Neural cell (in vitro differentiated cells): ENCODE results near the gene PICALM. TPM values are rescaled to one million over a fixed set of nuclear protein-coding genes. Genes with fewer than 3 reads are reported as not detected.

Experiments used
- H2AFZ ChIP-seq: fragments of 200-600, 300-800 bp; sonication (generic), shearing (Covaris generic); 2 replicates; pipeline ENCODE4 v1.6.0; 2014; ENCODE audit warnings: low read depth, mild to moderate bottlenecking, antibody characterized with exemption, low read length, moderate library complexity
- H3F3A ChIP-seq: fragments of 200-600 bp; shearing (Covaris generic); 2 replicates; pipeline ENCODE4 v1.6.1; 2016; ENCODE audit warnings: mild to moderate bottlenecking, moderate library complexity, mixed read lengths, antibody characterized with exemption, low read length; ENCODE audit not compliant: insufficient read depth, poor library complexity, severe bottlenecking
- H3K27ac ChIP-seq: fragments of 200-600, 300-800 bp; sonication (generic), shearing (Covaris generic); 2 replicates; pipeline ENCODE4 v1.5.1; 2014; ENCODE audit warnings: mild to moderate bottlenecking, low read length, moderate library complexity
- H3K27me3 ChIP-seq: fragments of 300-800, 200-600 bp; sonication (generic), shearing (Covaris generic); 2 replicates; pipeline ENCODE4 v1.6.0; 2014; ENCODE audit warnings: mild to moderate bottlenecking, low read depth, low read length, moderate library complexity; ENCODE audit not compliant: insufficient read depth
- H3K36me3 ChIP-seq: fragments of 300-800, 200-600 bp; sonication (generic), shearing (Covaris generic); 2 replicates; pipeline ENCODE4 v1.5.1; 2014; ENCODE audit warnings: mild to moderate bottlenecking, antibody characterized with exemption, low read length, moderate library complexity; ENCODE audit not compliant: insufficient read depth
- H3K4me2 ChIP-seq: fragments of 300-800, 200-600 bp; sonication (generic), shearing (Covaris generic); 2 replicates; pipeline ENCODE4 v1.6.0; 2014; ENCODE audit warnings: mild to moderate bottlenecking, low read length
- H3K4me3 ChIP-seq: fragments of 300-800, 200-600 bp; sonication (generic), shearing (Covaris generic); 2 replicates; pipeline ENCODE4 v1.5.1; 2014; ENCODE audit warnings: mild to moderate bottlenecking, low read length, moderate library complexity
- H3K79me2 ChIP-seq: fragments of 200-600 bp; shearing (Covaris generic); replicated peaks from 2 replicates; pipeline ENCODE4 v1.6.0; 2014; ENCODE audit warnings: mild to moderate bottlenecking, low read length, moderate library complexity; ENCODE audit not compliant: insufficient read depth
- H3K9ac ChIP-seq: fragments of 300-800, 200-600 bp; sonication (generic), shearing (Covaris generic); 2 replicates; pipeline ENCODE4 v1.6.1; 2016; ENCODE audit warnings: mild to moderate bottlenecking, low read length, mixed read lengths
- H3K9me2 ChIP-seq: fragments of 200-600 bp; shearing (Covaris generic); 2 replicates; pipeline ENCODE4 v1.6.1; 2016; ENCODE audit warnings: mild to moderate bottlenecking, low read length, mixed read lengths; ENCODE audit not compliant: insufficient read depth
- H3K9me3 ChIP-seq: fragments of 200-600, 300-800 bp; sonication (generic), shearing (Covaris generic); 2 replicates; pipeline ENCODE4 v1.6.1; 2016; ENCODE audit warnings: mild to moderate bottlenecking, mixed run types, low read length, moderate library complexity, mixed read lengths
- H4K20me1 ChIP-seq: fragments of 200-600 bp; shearing (Covaris generic); 2 replicates; pipeline ENCODE4 v1.6.1; 2016; ENCODE audit warnings: mild to moderate bottlenecking, mixed run types; ENCODE audit not compliant: insufficient read depth
- CTCF ChIP-seq: fragments of 450-650 bp; IDR thresholded peaks from 2 replicates; pipeline ENCODE4 v1.5.1; 2014; ENCODE audit warnings: antibody characterized with exemption, mild to moderate bottlenecking, moderate library complexity; ENCODE audit not compliant: poor library complexity, severe bottlenecking
- EP300 ChIP-seq: fragments of 450-650 bp; conservative IDR thresholded peaks from 2 replicates; pipeline ENCODE4 v1.6.1; 2014; ENCODE audit warnings: antibody characterized with exemption, mild to moderate bottlenecking, moderate library complexity; ENCODE audit not compliant: poor library complexity, severe bottlenecking
- EZH2 ChIP-seq: fragments of 200-600, 300-800 bp; shearing (Covaris generic), sonication (generic); IDR thresholded peaks from 2 replicates; pipeline ENCODE4 v1.6.1; 2014; ENCODE audit warnings: antibody characterized with exemption, low read length, borderline replicate concordance, mild to moderate bottlenecking; ENCODE audit not compliant: insufficient read depth, poor library complexity, severe bottlenecking
- MXI1 ChIP-seq: fragments of 450-650 bp; conservative IDR thresholded peaks from 2 replicates; pipeline ENCODE4 v1.6.1; 2014; ENCODE audit warnings: antibody characterized with exemption, mild to moderate bottlenecking; ENCODE audit not compliant: poor library complexity, severe bottlenecking
- POLR2AphosphoS5 ChIP-seq: IDR thresholded peaks from 2 replicates; pipeline ENCODE4 v1.6.1; 2012
- RAD21 ChIP-seq: fragments of 450-650 bp; conservative IDR thresholded peaks from 2 replicates; pipeline ENCODE4 v1.6.1; 2014; ENCODE audit warnings: antibody characterized with exemption, mild to moderate bottlenecking, moderate library complexity
- REST ChIP-seq: IDR thresholded peaks from 2 replicates; pipeline ENCODE4 v1.6.1; 2012; ENCODE audit warnings: borderline replicate concordance
- SMC3 ChIP-seq: fragments of 450-650 bp; conservative IDR thresholded peaks from 2 replicates; pipeline ENCODE4 v1.6.1; 2014; ENCODE audit warnings: antibody characterized with exemption, mild to moderate bottlenecking, moderate library complexity; ENCODE audit not compliant: poor library complexity
- TAF1 ChIP-seq: IDR thresholded peaks from 2 replicates; pipeline ENCODE4 v1.6.1; 2012; ENCODE audit warnings: low read depth
- polyA plus RNA-seq: library from polyadenylated mRNA; depleted of rRNA; stranded (reverse); fragments of >200 nt; gene quantifications from 2 replicates; pipeline ENCODE4 v1.2.3, GENCODE V29; 2014

PICALM gene
- polyA plus RNA-seq, 1 donor from 2014 or later: 161 TPM

GRCh38 chr11:86064220-86064803, 4.6 kb downstream of the PICALM start:
- no peaks in the 10 kb centered on the region for H3K9me3 ChIP-seq
- no peaks in the 10 kb centered on the region for H3K27me3 ChIP-seq
- H3K4me2 ChIP-seq: no peak overlapping the region
- H3K36me3 ChIP-seq: no peaks in the 10 kb centered on the region
- no peak overlapping the region for H2AFZ ChIP-seq
- H3K9me2 ChIP-seq: no peaks in the 10 kb centered on the region
- H3K9ac ChIP-seq: no peak overlapping the region
- no peaks in the 10 kb centered on the region for H3F3A ChIP-seq
- peaks cover 93% of the 10 kb centered on the region for H3K79me2 ChIP-seq
- no peak overlapping the region for H3K27ac ChIP-seq
- peaks cover 13% of the 10 kb centered on the region for H4K20me1 ChIP-seq
- peak overlapping the region; percentile 16 for H3K4me3 ChIP-seq
- TF ChIP-seq RAD21 (no peak), MXI1 (no peak), EP300 (no peak), SMC3 (no peak), REST (no peak), POLR2AphosphoS5 (no peak), TAF1 (no peak), CTCF (no peak), EZH2 (no peak)

GRCh38 chr11:86063536-86063935, 5.3 kb downstream of the PICALM start:
- Histone ChIP-seq H2AFZ (no peak overlapping the region), H3K4me3 (peak overlapping the region; percentile 16), H3K9me2 (no peaks in the 10 kb centered on the region), H3K27ac (no peak overlapping the region), H3K4me2 (no peak overlapping the region), H4K20me1 (peaks cover 15% of the 10 kb centered on the region), H3K9me3 (no peaks in the 10 kb centered on the region), H3K36me3 (no peaks in the 10 kb centered on the region), H3K9ac (no peak overlapping the region), H3K79me2 (peaks cover 100% of the 10 kb centered on the region), H3F3A (no peaks in the 10 kb centered on the region), H3K27me3 (no peaks in the 10 kb centered on the region)
- TF ChIP-seq EP300 (no peak), CTCF (no peak), MXI1 (no peak), EZH2 (no peak), POLR2AphosphoS5 (no peak), TAF1 (no peak), REST (no peak), SMC3 (no peak), RAD21 (no peak)
